Testis (tissue), 3 donors: Measurements from ENCODE around the gene PPP1R18. TPM values are rescaled to one million over a fixed set of nuclear protein-coding genes. Genes with fewer than 3 reads are reported as not detected.
"Not testable (repeated sequence)": the region's sequence is repeated elsewhere in the genome, so short reads cannot be mapped to it uniquely, and the experiment has no call there.

Source experiments
- DNase-seq: peaks from one replicate; pipeline ENCODE4 v3.0.0-alpha.2; 2019
- H3K27ac ChIP-seq, 2 donors: fragments of 200-600 bp; sonication (generic); one replicate each; pipeline ENCODE4 v1.5.1; 2019
- H3K27me3 ChIP-seq: fragments of 200-600 bp; sonication (generic); one replicate; pipeline ENCODE4 v1.5.1; 2019
- H3K36me3 ChIP-seq: fragments of 200-600 bp; sonication (generic); one replicate; pipeline ENCODE4 v1.5.1; 2017; ENCODE audit warnings: low read depth; ENCODE audit errors: missing control alignments
- H3K4me1 ChIP-seq: fragments of 200-600 bp; sonication (generic); one replicate; pipeline ENCODE4 v1.5.1; 2019
- H3K4me3 ChIP-seq, 2 donors: fragments of 200-600 bp; sonication (generic); one replicate each; pipeline ENCODE4 v1.5.1; 2017 to 2019
- H3K9me3 ChIP-seq: fragments of 200-600 bp; sonication (generic); one replicate; pipeline ENCODE4 v1.5.1; 2017
- CTCF ChIP-seq, 3 experiments: fragments of 450-650 bp in 2 of 3; fragments of 200-600 bp in 1 of 3; sonication (generic) in 1 of 3; IDR thresholded peaks; one replicate each; pipeline ENCODE4 v1.5.1; 2016 to 2019; ENCODE audit warnings: antibody characterized with exemption in 3 of 3, mild to moderate bottlenecking in 2 of 3, moderate library complexity in 1 of 3
- POLR2A ChIP-seq: fragments of 450-650 bp; IDR thresholded peaks from one replicate; pipeline ENCODE4 v1.6.1; 2017; ENCODE audit warnings: antibody characterized with exemption, mild to moderate bottlenecking, moderate library complexity
- WGBS, 2 donors: methylation state at CpG; one replicate each; pipeline ENCODE4 v1.1.5; 2018; 5-methylcytosine and 5-hydroxymethylcytosine counted together
- intact Hi-C: fragments of 100-400 bp; cut with DNase I; formaldehyde crosslinking; loops from one replicate; pipeline ENCODE4 v1.15.1; 2023; ENCODE audit warnings: low total_unique reads
- polyA plus RNA-seq: library from polyadenylated mRNA; stranded (reverse); fragments of 350-450 nt; fragmentation: Illumina TruSeq; extraction: RNeasy Lipid Tissue Mini Kit (QIAGEN cat#74804); gene quantifications from one replicate; pipeline ENCODE4 v1.2.3, GENCODE V29; 2014; ENCODE audit warnings: low read depth, low replicate concordance; ENCODE audit not compliant: insufficient read depth
- total RNA-seq, 2 donors: library from RNA; depleted of rRNA; stranded (reverse); fragments of >200 nt; gene quantifications; one replicate each; pipeline ENCODE4 v1.2.3, GENCODE V29; 2016

PPP1R18 gene
- total and polyA plus RNA-seq, 3 donors from 2014 or later = 9.0 to 24.9 (median 9.3) TPM

GRCh38 chr6:30723159-30723842, 36.9 kb upstream of the PPP1R18 start:
- H3K36me3 ChIP-seq, H3K27me3 ChIP-seq, H3K27ac ChIP-seq, H3K9me3 ChIP-seq, H3K4me3 ChIP-seq, DNase-seq: not testable (repeated sequence)
- peaks cover 21% of the 10 kb centered on the region for H3K4me1 ChIP-seq
- intact Hi-C loops = loop anchor here (2.0 to 10.0 kb wide), 2 partner anchors 44 to 1078 kb away; no protein-coding TSS in a partner anchor
- 64 to 73% methylated on average over 16 of the region's 16 CpGs for WGBS, 2 donors

GRCh38 chr6:30722280-30723112, 36.1 kb upstream of the PPP1R18 start:
- Histone ChIP-seq H3K4me3 (peak overlapping the region; percentile 73 to 99), H3K27me3 (no peaks in the 10 kb centered on the region), H3K4me1 (peaks cover 27% of the 10 kb centered on the region), H3K27ac (peak overlapping the region in 1 of 2 donors; percentile 90), H3K36me3 (no peaks in the 10 kb centered on the region), H3K9me3 (no peaks in the 10 kb centered on the region)
- DNase-seq = peak; percentile 87
- WGBS, 2 donors = 11% methylated on average over 27 of the region's 27 CpGs
- intact Hi-C loops = loop anchor here (2.0 to 10.0 kb wide), 2 partner anchors 44 to 1078 kb away; no protein-coding TSS in a partner anchor
- TF ChIP-seq POLR2A = no peak
- TF ChIP-seq CTCF (IDR thresholded peaks at IDR 0.05) = peak; percentile 99

GRCh38 chr6:30722025-30722279, 35.5 kb upstream of the PPP1R18 start:
- 6 to 9% methylated on average over 10 of the region's 10 CpGs for WGBS, 2 donors
- Histone ChIP-seq H3K4me3 (peak overlapping the region; percentile 73 to 99), H3K4me1 (peaks cover 27% of the 10 kb centered on the region), H3K27ac (peak overlapping the region; percentile 61 to 90)
- not testable (repeated sequence) for DNase-seq, H3K27me3 ChIP-seq, H3K9me3 ChIP-seq, H3K36me3 ChIP-seq
- intact Hi-C loops = loop anchor here (2.0 to 10.0 kb wide), 2 partner anchors 43 to 1077 kb away; no protein-coding TSS in a partner anchor

- WGBS, 2 donors = 1 to 3% methylated on average over 32 to 69 of the region's 71 CpGs
- peaks cover 30% of the 10 kb centered on the region for H3K4me1 ChIP-seq
- intact Hi-C loops = loop anchor here (2.0 to 10.0 kb wide), 3 partner anchors 35 to 1077 kb away; partner anchors contain the start of gene PPP1R18
- DNase-seq = peak; percentile 94
- peak overlapping the region; percentile 89 to 90 for H3K27ac ChIP-seq
- no peaks in the 10 kb centered on the region for H3K9me3 ChIP-seq
- H3K27me3 ChIP-seq = no peaks in the 10 kb centered on the region
- TF ChIP-seq CTCF (IDR thresholded peaks at IDR 0.05) (peak; percentile 33 to 58 (median 49)), POLR2A (peak; percentile 34)
- H3K36me3 ChIP-seq = no peaks in the 10 kb centered on the region
- H3K4me3 ChIP-seq = peak overlapping the region; percentile 73 to 99
Measured at GRCh38 chr6:30721198-30722024, 35.0 kb upstream of the PPP1R18 start.

- intact Hi-C loops = loop anchor here (2.0 to 10.0 kb wide), 2 partner anchors 34 to 1076 kb away; partner anchors contain the start of gene PPP1R18
- Histone ChIP-seq H3K36me3 (no peaks in the 10 kb centered on the region), H3K4me3 (peak overlapping the region; percentile 73 to 99), H3K27ac (peak overlapping the region; percentile 89 to 90), H3K4me1 (peaks cover 30% of the 10 kb centered on the region), H3K9me3 (no peaks in the 10 kb centered on the region), H3K27me3 (no peaks in the 10 kb centered on the region)
- TF ChIP-seq CTCF (IDR thresholded peaks at IDR 0.05) = no peak
- no peak for TF ChIP-seq POLR2A
- peak; percentile 84 for DNase-seq
- 0% methylated on average over 27 to 29 of the region's 29 CpGs for WGBS, 2 donors
Measured at GRCh38 chr6:30720738-30721197, 34.3 kb upstream of the PPP1R18 start.
